Suprapubic skin (tissue), 4 donors: ENCODE measurements around the gene CDC42BPA.

Experiments
- CTCF ChIP-seq, 2 donors: fragments of 200-600 bp in 1 of 2; fragments of 450-650 bp in 1 of 2; sonication (generic) in 1 of 2; IDR thresholded peaks; one replicate each; pipeline ENCODE4 v1.5.1; 2016 to 2019; ENCODE audit warnings: antibody characterized with exemption in 2 of 2, mild to moderate bottlenecking in 1 of 2, moderate library complexity in 1 of 2
- POLR2A ChIP-seq, 2 donors: fragments of 450-650 bp; IDR thresholded peaks; one replicate each; pipeline ENCODE4 v1.6.1; 2017; ENCODE audit warnings: antibody characterized with exemption in 2 of 2, mild to moderate bottlenecking in 2 of 2, moderate library complexity in 2 of 2
- POLR2AphosphoS5 ChIP-seq, 3 donors: sonication (generic); formaldehyde crosslinking; IDR thresholded peaks; one replicate each; pipeline ENCODE4 v1.6.1; 2017; ENCODE audit warnings: antibody characterized with exemption in 3 of 3

GRCh38 chr1:227298512-227299240 lies 19.6 kb downstream of the CDC42BPA start:
- TF ChIP-seq POLR2A (IDR thresholded peaks at IDR 0.05) (no peak), POLR2AphosphoS5 (IDR thresholded peaks at IDR 0.05) (no peak), CTCF (IDR thresholded peaks at IDR 0.05) (no peak)
